RWPE1 (cell line): ENCODE results near the gene METTL27.

Experiments used
- CTCF ChIA-PET: fragments of 350-600 bp; sonication (Branson Sonifier 250); formaldehyde crosslinking; extraction: SDS; loops from one replicate; lab custom pipeline; 2021; lab: Yijun Ruan, JAX
- POLR2A ChIA-PET: fragments of 400-600 bp; formaldehyde crosslinking; extraction: SDS; loops from one replicate; lab custom pipeline; 2020; ENCODE audit warnings: antibody characterized with exemption; ENCODE audit not compliant: low non-redundant PET; lab: Yijun Ruan, JAX
- DNase-seq: peaks from one replicate; pipeline ENCODE4 v3.0.0; 2012; ENCODE audit warnings: low spot score
- H3K27ac ChIP-seq: fragments of 450-650 bp; 2 replicates; pipeline ENCODE4 v1.5.1; 2017
- TF ChIP-seq, protein P1 (sequence below): fragments of 450-650 bp; conservative IDR thresholded peaks from 2 replicates; pipeline ENCODE4 v1.5.1; 2017; ENCODE audit warnings: low read depth, mild to moderate bottlenecking

Gene METTL27

GRCh38 chr7:73812996-73813395 lies 29.3 kb downstream of the METTL27 start:
- ChIA-PET CTCF (no interaction called here), POLR2A (no interaction called here)
- no peak overlapping the region for H3K27ac ChIP-seq
- DNase-seq: no peak
- TF ChIP-seq, protein P1, sequence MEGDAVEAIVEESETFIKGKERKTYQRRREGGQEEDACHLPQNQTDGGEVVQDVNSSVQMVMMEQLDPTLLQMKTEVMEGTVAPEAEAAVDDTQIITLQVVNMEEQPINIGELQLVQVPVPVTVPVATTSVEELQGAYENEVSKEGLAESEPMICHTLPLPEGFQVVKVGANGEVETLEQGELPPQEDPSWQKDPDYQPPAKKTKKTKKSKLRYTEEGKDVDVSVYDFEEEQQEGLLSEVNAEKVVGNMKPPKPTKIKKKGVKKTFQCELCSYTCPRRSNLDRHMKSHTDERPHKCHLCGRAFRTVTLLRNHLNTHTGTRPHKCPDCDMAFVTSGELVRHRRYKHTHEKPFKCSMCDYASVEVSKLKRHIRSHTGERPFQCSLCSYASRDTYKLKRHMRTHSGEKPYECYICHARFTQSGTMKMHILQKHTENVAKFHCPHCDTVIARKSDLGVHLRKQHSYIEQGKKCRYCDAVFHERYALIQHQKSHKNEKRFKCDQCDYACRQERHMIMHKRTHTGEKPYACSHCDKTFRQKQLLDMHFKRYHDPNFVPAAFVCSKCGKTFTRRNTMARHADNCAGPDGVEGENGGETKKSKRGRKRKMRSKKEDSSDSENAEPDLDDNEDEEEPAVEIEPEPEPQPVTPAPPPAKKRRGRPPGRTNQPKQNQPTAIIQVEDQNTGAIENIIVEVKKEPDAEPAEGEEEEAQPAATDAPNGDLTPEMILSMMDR: no peak

GRCh38 chr7:73811760-73812168 lies 30.6 kb downstream of the METTL27 start:
- TF ChIP-seq, protein P1: peak; percentile 72
- DNase-seq: no peak
- CTCF ChIA-PET: interaction anchor here (0.6 kb wide), 1 partner anchor 178 kb away, joined by 3 read pairs; no protein-coding TSS in a partner anchor

DNA sequence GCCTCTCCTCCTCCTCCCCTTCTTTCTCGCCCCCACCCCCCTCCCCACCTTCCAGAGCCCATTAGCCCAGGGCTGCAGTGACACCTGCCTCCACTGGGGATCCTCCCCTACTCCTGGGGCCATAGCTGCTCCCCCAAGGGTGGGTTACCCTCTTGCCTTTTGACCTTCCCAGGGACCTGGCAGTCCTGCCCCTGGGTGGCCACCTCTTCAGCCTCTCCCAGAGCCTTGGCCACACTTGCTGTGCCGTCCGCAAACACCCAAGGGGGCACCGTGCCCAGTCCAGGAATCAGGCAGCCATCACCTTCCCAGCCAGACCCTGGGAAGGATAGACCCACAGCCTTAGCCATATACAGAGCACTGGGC lies 31.3 kb downstream of the METTL27 start:
- TF ChIP-seq, protein P1: no peak
- no peak for DNase-seq
- H3K27ac ChIP-seq: peak overlapping the region; percentile 84; the same call in 1 of the 2 replicates
- CTCF ChIA-PET: interaction anchor here (0.6 to 0.8 kb wide), 2 partner anchors 10 to 34 kb away, joined by 3 to 6 read pairs; no protein-coding TSS in a partner anchor
- POLR2A ChIA-PET: no interaction called here

More at GRCh38 chr7:73811760-73812168, 30.6 kb downstream of the METTL27 start:
- H3K27ac ChIP-seq: no peak overlapping the region
- POLR2A ChIA-PET: no interaction called here

DNA sequence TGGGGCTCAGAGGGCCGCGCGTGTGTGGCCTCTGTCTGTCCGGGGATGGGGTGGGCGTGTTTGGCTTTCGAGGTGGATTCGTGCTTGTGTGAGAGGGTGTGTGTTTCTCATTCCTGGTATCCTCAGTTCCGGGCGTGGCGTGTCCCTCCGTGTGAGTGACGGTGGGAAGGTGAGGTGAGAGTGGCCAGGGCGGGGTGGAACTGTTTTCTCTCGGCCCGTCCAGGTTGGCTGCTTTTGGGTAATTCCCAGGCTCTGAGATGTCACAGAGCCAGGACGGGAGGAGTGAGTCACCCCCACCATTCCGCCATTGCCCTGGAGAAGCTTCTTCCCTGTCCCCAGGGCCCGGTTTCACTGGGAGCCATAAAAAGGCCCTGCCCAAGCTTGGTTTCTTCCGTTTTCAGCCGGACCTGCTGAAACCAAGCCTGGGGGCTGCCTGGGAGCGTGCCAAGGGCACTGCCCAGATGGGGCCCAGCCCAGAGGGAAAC lies 32.8 kb downstream of the METTL27 start:
- POLR2A ChIA-PET: interaction anchor here (0.6 to 0.7 kb wide), 2 partner anchors 22 to 33 kb away, joined by 3 to 4 read pairs; partner anchors contain the start of gene METTL27
- CTCF ChIA-PET: no interaction called here
- DNase-seq: no peak

DNA sequence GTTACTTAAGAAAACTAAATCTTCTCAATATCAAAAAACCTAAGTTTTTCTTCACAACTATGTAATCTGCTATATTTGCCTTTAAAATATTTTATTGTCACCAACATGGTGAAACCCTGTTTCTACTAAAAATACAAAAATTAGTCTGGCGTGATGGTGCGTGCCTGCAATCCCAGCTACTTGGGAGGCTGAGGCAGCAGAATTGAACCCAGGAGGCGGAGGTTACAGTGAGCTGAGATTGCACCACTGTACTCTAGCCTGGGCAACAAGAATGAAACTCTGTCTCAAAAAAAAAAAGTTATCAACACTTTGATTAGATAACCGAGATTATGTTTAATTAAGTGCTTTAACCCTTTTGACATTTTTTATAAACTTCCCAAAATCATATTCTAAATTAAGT lies 39.9 kb downstream of the METTL27 start:
- POLR2A ChIA-PET: interaction anchor here (0.6 kb wide), 1 partner anchor 20 kb away, joined by 4 read pairs; no protein-coding TSS in a partner anchor
- peak overlapping the region; percentile 36; the same call in 1 of the 2 replicates for H3K27ac ChIP-seq
- no peak for DNase-seq
- CTCF ChIA-PET: no interaction called here
- TF ChIP-seq, protein P1: no peak

More for the DNA sequence above, 32.8 kb downstream of the METTL27 start:
- TF ChIP-seq, protein P1: no peak
- peak overlapping the region; percentile 84 for H3K27ac ChIP-seq

- ChIA-PET POLR2A (no interaction called here), CTCF (interaction anchor here (0.6 kb wide), 1 partner anchor 10 kb away, joined by 3 read pairs; no protein-coding TSS in a partner anchor)
- H3K27ac ChIP-seq: no peak overlapping the region
These were observed 40.7 kb downstream of the METTL27 start for GRCh38 chr7:73801577-73801976.

More at GRCh38 chr7:73801577-73801976, 40.7 kb downstream of the METTL27 start:
- TF ChIP-seq, protein P1: no peak
- no peak for DNase-seq
